NCI-H748 (cell line): Measurements from ENCODE around the gene CTNND2.
A peak's percentile ranks its signal among the peaks of the same experiment; 100 is the strongest.

Experiments
- DNase-seq: peaks from one replicate; lab custom pipeline; 2025; ENCODE audit not compliant: unreplicated experiment; lab: John Stamatoyannopoulos, UW

CTNND2 gene

GRCh38 chr5:11289208-11289607 lies 615.0 kb downstream of the CTNND2 start:
- no peak for DNase-seq

DNA sequence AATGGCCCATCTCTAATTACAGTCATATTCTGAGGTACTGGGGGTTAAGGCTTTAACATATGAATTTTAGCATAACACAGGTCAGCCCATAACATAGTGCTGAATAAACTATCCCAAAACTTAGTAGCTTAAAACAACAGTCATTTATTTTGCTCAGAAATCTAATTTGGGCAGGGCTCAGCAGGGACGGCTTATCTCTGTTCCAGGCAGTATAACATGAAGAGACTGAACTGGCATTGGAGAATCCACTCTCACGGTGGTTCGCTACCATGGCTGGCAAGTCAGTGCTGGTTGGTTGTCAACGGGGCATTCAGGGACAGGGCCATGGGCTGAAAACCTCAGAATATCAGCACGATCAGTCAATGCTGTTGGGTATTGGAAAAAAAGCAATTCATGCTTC lies 622.4 kb downstream of the CTNND2 start:
- no peak for DNase-seq

GRCh38 chr5:11277323-11277722 lies 626.9 kb downstream of the CTNND2 start:
- no peak for DNase-seq

DNA sequence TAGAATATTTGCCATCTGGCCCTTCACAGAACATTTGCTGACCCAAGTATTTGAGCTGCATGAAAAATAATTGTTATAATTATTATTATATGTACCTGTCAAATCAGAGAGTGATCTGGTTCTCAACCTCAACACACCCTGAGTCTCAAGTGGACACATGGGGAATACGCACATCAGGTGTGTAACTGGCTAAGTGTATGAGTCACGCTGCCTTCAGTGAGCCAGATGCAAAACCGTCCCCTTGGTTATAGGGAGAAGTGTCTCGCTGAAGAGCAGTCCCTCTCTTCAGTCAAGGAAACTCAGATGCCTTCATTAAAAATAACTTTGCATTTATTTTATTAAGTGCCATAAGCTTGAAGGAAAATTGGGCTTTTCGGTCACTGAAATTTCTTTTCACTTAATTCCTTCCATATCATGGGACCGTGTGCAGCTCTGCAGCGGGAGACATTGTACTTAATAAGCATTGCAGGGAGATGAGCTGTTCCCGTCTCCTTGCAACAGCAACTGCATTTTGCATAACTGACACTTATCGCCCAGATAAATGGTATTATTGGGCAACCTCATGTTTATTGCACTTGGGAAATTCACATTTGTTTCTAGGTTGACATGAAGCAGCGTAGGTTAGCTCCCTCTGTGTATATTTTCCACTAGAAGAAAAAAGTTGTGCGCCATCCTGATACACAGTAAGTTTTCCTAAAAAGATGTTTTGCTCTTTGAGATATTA lies 630.9 kb downstream of the CTNND2 start:
- DNase-seq = no peak

DNA sequence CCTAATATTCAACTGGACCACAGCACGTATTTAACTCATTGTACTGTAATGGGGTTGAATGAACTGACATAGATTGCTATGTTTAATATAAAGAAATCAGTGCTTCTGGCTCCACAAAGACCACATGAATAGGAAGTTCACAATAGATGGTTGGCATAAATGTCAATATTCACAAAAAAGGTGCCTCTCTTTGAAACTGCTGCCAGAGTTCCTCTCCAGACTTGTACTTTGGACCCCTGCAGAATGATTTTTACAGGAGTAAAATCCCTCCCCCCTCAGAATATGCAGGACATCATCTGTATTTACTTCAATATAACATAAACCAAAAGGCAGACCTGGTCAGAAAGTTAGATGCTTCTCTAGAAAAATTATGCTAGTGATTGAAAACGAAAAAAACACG lies 634.7 kb downstream of the CTNND2 start:
- DNase-seq = no peak

- DNase-seq = peak; percentile 72
Measured at GRCh38 chr5:11268891-11269290, 635.4 kb downstream of the CTNND2 start.

DNA sequence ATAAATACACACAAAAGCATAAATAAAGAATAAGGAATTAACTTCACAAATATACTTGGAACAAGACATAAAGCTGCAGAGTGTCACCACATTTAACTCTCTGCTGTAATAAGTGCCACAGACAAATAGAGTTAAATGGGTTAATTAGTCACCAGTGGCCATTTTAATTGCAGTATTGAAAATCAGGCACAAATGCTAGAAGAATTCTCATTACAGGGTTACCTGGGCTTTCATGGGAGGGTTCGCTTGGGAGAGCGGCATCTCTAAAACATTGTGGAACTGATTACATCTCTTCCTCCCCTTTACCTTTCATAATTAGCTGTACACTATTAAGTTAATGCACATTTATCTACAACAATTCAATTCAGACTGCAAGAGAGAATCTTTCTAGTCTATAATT lies 637.9 kb downstream of the CTNND2 start:
- DNase-seq = no peak

GRCh38 chr5:11261241-11261640 lies 643.0 kb downstream of the CTNND2 start:
- DNase-seq = no peak

- DNase-seq = no peak
Measured at GRCh38 chr5:11258001-11258400, 646.2 kb downstream of the CTNND2 start.

DNA sequence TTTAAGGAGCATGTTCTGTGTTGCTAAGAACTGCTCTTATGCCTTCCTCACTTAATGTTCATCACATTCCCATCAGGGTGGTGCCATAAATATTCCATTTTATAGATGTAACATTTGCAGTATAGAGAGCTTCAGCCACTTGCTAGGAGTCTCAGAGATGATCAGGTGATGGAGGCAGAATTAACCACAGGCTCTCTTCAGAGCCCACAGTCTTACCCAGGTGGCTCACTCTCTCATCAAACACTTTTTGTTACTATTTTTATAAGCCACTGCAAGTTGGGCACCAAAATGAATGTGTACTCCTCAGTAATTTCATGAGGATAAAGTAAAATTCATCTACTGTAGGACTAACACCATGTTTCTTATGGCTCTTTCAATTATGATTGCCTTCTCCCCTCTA lies 651.7 kb downstream of the CTNND2 start:
- no peak for DNase-seq

- DNase-seq = no peak
Measured at GRCh38 chr5:11252075-11252474, 652.2 kb downstream of the CTNND2 start.

DNA sequence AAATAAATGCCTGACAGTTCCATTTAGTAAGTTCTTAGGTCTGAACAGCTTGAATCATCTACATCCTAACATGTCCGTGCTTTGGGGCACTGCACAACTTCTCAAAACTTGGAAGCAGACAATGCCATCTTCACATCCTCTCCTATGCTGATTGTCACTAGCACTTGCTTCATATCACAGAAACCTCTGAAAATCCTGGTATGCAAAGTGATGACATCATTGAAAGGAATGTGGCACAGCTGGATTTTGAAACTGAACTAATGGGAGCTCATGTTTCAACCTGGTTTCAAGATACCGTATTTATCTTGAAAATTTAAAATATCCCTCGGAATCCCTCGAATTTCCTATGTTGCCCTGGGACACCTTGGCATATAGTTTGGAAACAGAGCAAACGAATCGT lies 653.0 kb downstream of the CTNND2 start:
- no peak for DNase-seq

DNA sequence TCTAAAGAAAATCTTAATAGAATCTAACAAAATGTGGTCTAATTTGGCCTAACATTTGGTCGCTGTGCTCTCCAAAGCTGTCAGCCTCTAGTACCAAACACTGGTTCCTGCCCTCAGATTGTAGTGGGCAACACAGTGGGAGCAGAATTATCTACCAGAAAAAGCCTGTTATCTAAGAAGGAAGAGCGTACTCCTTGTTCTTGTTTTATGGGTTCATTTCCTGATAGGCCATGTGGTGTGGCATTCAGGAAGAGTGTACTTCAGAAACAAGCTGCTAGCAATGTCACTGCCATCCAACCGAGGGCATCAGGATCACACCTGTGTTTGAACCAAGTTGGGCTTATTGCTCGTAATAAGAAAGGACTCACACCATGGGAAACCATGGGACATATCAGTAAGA lies 655.3 kb downstream of the CTNND2 start:
- no peak for DNase-seq

DNA sequence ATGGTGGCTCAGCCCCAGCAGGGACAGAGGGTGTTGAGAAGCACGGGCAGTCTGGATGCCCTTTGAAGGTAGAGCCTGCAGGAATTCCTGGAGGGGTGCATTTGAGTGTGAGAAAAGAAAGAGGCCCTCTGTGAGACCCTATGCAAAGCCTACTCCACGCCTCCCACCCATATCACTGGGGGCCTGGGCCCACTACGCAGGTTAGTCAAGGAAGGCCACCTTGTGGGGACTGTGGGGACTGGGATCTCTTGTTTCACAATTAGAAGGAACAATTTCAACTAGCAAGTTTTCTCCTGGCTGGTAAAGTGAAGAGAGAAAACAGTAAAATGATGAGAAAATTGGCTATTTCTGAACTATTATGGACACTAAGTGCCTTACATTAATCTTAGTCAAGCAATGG lies 657.0 kb downstream of the CTNND2 start:
- DNase-seq = no peak

DNA sequence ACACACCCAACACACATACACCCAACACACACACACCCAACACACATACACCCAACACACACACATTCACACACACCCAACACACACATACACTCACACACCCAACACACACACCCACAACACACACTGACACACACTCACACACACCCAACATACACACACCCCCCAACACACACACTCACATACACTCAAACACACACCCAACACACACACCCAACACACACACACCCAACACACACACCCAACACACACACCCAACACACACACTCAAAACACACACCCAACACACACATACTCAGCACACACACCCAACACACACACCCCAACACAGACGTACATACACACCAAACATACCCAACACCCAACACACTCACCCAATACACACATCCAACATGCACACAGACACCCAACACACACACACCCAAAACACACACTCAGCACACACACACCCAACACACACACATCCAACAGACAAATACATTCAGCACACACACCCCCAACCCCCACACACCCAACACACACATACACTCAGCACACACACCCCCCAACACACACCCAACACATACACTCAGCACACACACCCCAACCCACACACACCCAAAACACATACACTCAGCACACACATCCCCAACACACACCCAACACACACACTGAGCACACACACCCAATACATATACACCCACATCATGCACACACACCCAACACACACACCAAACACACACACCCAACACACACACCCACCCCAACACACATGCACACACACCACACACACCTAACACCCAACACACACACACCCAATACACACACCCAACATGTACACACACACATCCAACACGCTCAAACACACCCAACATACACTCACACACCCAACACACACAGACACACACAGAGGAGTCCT lies 663.7 kb downstream of the CTNND2 start:
- no peak for DNase-seq

DNA sequence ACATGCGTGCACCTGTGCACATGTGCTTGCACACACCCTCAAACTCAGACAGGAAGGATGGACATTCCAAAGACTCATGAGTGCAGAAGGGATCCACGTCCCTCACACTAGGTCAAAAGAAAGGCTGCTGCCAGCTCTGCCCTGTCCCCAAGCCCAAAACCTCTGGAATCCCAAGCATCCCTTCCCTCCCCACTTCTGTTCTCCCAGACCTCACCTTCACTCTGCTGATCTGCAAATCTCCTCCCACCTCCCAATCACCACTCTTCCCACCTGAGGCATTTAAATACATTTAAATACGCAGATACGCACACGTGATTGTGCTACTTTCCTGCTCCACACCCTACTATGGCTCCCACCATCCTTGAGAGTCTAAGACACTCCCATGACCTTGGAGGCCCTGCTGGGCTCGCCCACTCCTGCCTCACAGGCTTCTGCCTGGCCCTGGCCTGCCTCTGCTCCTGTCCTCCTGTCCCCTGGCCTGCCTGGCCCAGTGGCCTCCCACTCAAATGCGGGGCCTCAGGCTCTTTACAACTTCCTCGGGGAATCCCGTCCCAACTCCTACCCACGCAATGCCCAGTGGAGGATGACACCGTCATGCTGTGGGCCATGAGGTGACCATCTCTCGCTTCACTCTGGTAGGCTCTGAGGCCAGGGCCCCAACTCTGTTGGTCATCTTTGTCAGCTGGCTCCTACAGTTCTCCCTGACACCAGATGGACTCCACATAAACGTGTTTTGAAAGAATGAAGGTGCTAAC lies 664.8 kb downstream of the CTNND2 start:
- DNase-seq = no peak

DNA sequence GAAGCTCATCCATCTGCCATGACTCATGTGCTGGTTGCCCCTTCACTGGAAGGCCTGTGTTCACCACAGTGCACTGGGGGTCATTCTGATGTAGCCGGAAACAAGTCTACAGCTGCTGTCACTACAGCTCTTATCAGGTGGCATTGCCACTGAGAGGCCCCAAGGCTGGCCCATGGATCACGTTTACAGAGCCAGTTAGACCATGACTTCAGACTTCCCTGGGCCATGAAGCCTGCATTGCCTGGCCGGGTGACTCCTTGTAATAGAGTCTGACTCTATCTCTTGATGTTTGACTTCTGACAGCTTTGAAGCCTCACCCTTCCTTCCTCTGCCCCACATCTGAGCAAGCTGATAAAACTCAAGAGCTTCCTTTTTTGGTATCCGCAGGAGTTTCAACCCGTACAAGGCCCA lies 669.7 kb downstream of the CTNND2 start:
- DNase-seq = no peak

GRCh38 chr5:11230890-11231289 lies 673.4 kb downstream of the CTNND2 start:
- DNase-seq = no peak

DNA sequence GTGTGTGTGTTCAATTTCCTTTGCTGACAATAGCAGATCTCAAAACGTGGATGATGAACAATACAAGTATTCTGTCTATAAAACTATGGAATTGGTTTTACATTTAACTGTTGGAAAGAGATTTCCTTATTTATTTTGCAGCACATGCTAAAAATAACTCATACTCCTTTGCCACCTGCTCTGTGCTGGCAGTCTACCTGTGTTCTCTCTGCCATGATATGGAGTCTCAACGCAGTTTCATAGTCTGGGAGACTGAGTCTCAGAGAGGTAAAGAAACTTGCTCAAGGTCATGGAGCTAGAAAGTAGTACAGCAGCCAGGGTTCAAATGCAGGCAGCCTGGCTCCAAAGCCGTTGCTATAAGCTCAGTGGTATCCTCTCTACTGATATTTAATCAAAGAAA lies 677.2 kb downstream of the CTNND2 start:
- no peak for DNase-seq

- no peak for DNase-seq
Measured at GRCh38 chr5:11224436-11225187, 679.6 kb downstream of the CTNND2 start.

DNA sequence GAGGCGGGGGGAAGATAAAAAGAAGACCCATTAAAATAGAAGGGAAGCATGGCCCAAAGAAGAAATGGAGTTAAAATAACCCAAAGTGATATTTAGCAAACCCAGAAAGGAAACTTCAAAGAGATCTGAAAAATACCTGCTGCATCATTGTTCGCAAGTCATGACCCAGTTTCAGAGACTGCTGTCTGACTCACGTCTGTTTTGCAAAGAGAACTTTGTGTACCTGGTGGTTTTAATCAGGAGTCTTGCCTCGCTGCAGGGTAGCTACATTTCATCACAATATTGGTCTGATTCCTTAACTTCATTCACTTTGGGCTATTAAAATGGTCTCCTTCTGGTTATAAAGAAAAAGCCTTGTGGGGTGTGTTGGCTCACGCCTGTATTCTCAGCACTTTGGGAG lies 682.1 kb downstream of the CTNND2 start:
- no peak for DNase-seq
